CD14-positive monocyte (primary cell): ENCODE measurements around the gene CLSTN3. TPM values are rescaled to one million over a fixed set of nuclear protein-coding genes. Genes with fewer than 3 reads are reported as not detected.
A peak's percentile ranks its signal among the peaks of the same experiment; 100 is the strongest.

Experiments used
- DNase-seq, 3 donors: peaks; one replicate each; pipeline ENCODE4 v3.0.0-alpha.2; 2011 to 2022
- H2AFZ ChIP-seq: 2 replicates; pipeline ENCODE4 v1.6.0; 2012; ENCODE audit warnings: mild to moderate bottlenecking, low read depth, low read length, inconsistent platforms; ENCODE audit not compliant: insufficient read depth, poor library complexity, severe bottlenecking
- H3K27ac ChIP-seq, 2 donors: 1 replicate in 1 of 2; 2 replicates in 1 of 2; pipeline ENCODE4 v1.5.1; 2012 to 2013; ENCODE audit warnings: low read length in 2 of 2, control low read depth in 1 of 2, inconsistent platforms in 1 of 2, low read depth in 1 of 2, mild to moderate bottlenecking in 1 of 2
- H3K27me3 ChIP-seq, 2 donors: one replicate each; pipeline versions ENCODE4 v1.6.0 to v1.6.1; 2011 to 2013; ENCODE audit warnings: low read length in 2 of 2; ENCODE audit not compliant: control insufficient read depth in 2 of 2, insufficient read depth in 2 of 2
- H3K36me3 ChIP-seq, 2 donors: replicated peaks in 1 of 2; 1 replicate in 1 of 2; 2 replicates in 1 of 2; pipeline versions ENCODE4 v1.5.1 to v1.6.1; 2012 to 2013; ENCODE audit warnings: low read length in 2 of 2, control low read depth in 1 of 2, inconsistent platforms in 1 of 2, mild to moderate bottlenecking in 1 of 2; ENCODE audit not compliant: insufficient read depth in 2 of 2, control insufficient read depth in 1 of 2
- H3K4me1 ChIP-seq, 2 donors: 1 replicate in 1 of 2; 2 replicates in 1 of 2; pipeline versions ENCODE4 v1.5.1 to v1.6.1; 2012 to 2013; ENCODE audit warnings: low read length in 2 of 2, control low read depth in 1 of 2, inconsistent platforms in 1 of 2, mild to moderate bottlenecking in 1 of 2, moderate library complexity in 1 of 2; ENCODE audit not compliant: insufficient read depth in 2 of 2, control insufficient read depth in 1 of 2
- H3K4me2 ChIP-seq: replicated peaks from 2 replicates; pipeline ENCODE3; 2012; ENCODE audit warnings: low read length, moderate library complexity, mild to moderate bottlenecking; ENCODE audit not compliant: poor library complexity, severe bottlenecking; ENCODE audit errors: extremely low read depth
- H3K4me3 ChIP-seq, 3 experiments: fragments of 200-600 bp in 1 of 3; sonication (generic) in 1 of 3; replicated peaks in 1 of 3; 1 replicate in 2 of 3; 2 replicates in 1 of 3; pipeline ENCODE4 v1.5.1; 2011 to 2013; ENCODE audit warnings: low read length in 3 of 3, mild to moderate bottlenecking in 3 of 3, control low read depth in 2 of 3, low read depth in 2 of 3, inconsistent platforms in 1 of 3, moderate library complexity in 1 of 3
- H3K79me2 ChIP-seq: 2 replicates; pipeline ENCODE4 v1.6.0; 2012; ENCODE audit warnings: mild to moderate bottlenecking, control low read depth, inconsistent platforms, low read length, moderate library complexity; ENCODE audit not compliant: insufficient read depth
- H3K9ac ChIP-seq: 2 replicates; pipeline ENCODE4 v1.6.0; 2017; ENCODE audit warnings: low read length, mild to moderate bottlenecking; ENCODE audit not compliant: insufficient read depth, poor library complexity, severe bottlenecking
- H3K9me3 ChIP-seq, 2 donors: replicated peaks in 1 of 2; 1 replicate in 1 of 2; 2 replicates in 1 of 2; pipeline versions ENCODE4 v1.5.1 to v1.6.1; 2012 to 2013; ENCODE audit warnings: low read length in 2 of 2, control low read depth in 1 of 2; ENCODE audit not compliant: control insufficient read depth in 1 of 2, insufficient read depth in 1 of 2
- H4K20me1 ChIP-seq: 2 replicates; pipeline ENCODE4 v1.6.0; 2012; ENCODE audit warnings: mild to moderate bottlenecking, low read length, control low read depth, moderate library complexity; ENCODE audit not compliant: insufficient read depth
- H3K27ac Mint-ChIP-seq, 7 donors: one replicate each; pipeline ENCODE4 v1.8.0; 2020; ENCODE audit warnings: mild to moderate bottlenecking in 7 of 7, mixed read lengths in 7 of 7, moderate library complexity in 6 of 7, inconsistent platforms in 2 of 7
- H3K27me3 Mint-ChIP-seq, 3 donors: one replicate each; pipeline ENCODE4 v1.8.0; 2021 to 2022; ENCODE audit warnings: low read depth in 3 of 3, mild to moderate bottlenecking in 3 of 3, mixed read lengths in 3 of 3, moderate library complexity in 3 of 3, inconsistent platforms in 1 of 3
- H3K36me3 Mint-ChIP-seq, 2 donors: one replicate each; pipeline ENCODE4 v1.8.0; 2020; ENCODE audit warnings: mixed read lengths in 2 of 2, inconsistent platforms in 1 of 2, mild to moderate bottlenecking in 1 of 2
- H3K4me1 Mint-ChIP-seq: one replicate; pipeline ENCODE4 v1.8.0; 2020; ENCODE audit warnings: mild to moderate bottlenecking, mixed read lengths
- H3K4me3 Mint-ChIP-seq, 2 donors: one replicate each; pipeline ENCODE4 v1.8.0; 2020; ENCODE audit warnings: mild to moderate bottlenecking in 2 of 2, mixed read lengths in 2 of 2, moderate library complexity in 1 of 2
- H3K9me3 Mint-ChIP-seq, 7 donors: one replicate each; pipeline ENCODE4 v1.8.0; 2020 to 2022; ENCODE audit warnings: mixed read lengths in 7 of 7, mild to moderate bottlenecking in 6 of 7, moderate library complexity in 6 of 7, inconsistent platforms in 2 of 7
- CTCF ChIP-seq: fragments of 200-600 bp; IDR thresholded peaks from one replicate; pipeline ENCODE4 v1.8.0; 2022; ENCODE audit warnings: antibody characterized with exemption, mild to moderate bottlenecking
- WGBS: methylation state at CpG from one replicate; pipeline ENCODE4 v1.1.5; 2013; ENCODE audit warnings: missing lambda C conversion rate; ENCODE audit not compliant: insufficient coverage; 5-methylcytosine and 5-hydroxymethylcytosine counted together
- intact Hi-C, 2 donors: fragments of 100-400 bp; cut with micrococcal nuclease; formaldehyde crosslinking; loops; one replicate each; pipeline versions ENCODE4 v1.15.0 to v1.15.1; 2023
- polyA plus RNA-seq, 3 donors: library from polyadenylated mRNA; depleted of rRNA in 1 of 3; unstranded in 2 of 3; stranded (reverse) in 1 of 3; fragments of 300-500 nt in 2 of 3; fragments of >200 nt in 1 of 3; fragmentation: Illumina TruSeq in 2 of 3; gene quantifications; 1 replicate in 2 of 3; 2 replicates in 1 of 3; pipeline ENCODE4 v1.2.3, GENCODE V29; 2012 to 2021

CLSTN3 gene
- polyA plus RNA-seq, 3 donors = 13.7 TPM; not detected in 2

GRCh38 chr12:7100239-7100638 lies 29.9 kb upstream of the CLSTN3 start:
- no peaks in the 10 kb centered on the region for H3K27me3 ChIP-seq
- H3K27ac Mint-ChIP-seq = no peak overlapping the region
- peaks cover 21% of the 10 kb centered on the region for H4K20me1 ChIP-seq
- intact Hi-C loops = no loop called here
- no peak overlapping the region for H3K4me3 Mint-ChIP-seq
- TF ChIP-seq CTCF = no peak
- H3K4me1 ChIP-seq = peaks cover 9 to 11% of the 10 kb centered on the region in 2 donors
- H3K79me2 ChIP-seq = peaks cover 5% of the 10 kb centered on the region
- H3K9ac ChIP-seq = no peak overlapping the region
- H3K9me3 ChIP-seq = no peaks in the 10 kb centered on the region
- no CpG with 5 or more reads among the region's 4 CpGs for WGBS
- H3K4me3 ChIP-seq = no peak overlapping the region
- peaks cover 2 to 4% (median 3%) of the 10 kb centered on the region in 3 donors for H3K27me3 Mint-ChIP-seq
- H3K9me3 Mint-ChIP-seq = no peaks in the 10 kb centered on the region
- no peak overlapping the region for H3K27ac ChIP-seq
- peaks cover 22 to 64% of the 10 kb centered on the region in 2 donors for H3K36me3 ChIP-seq
- H3K4me2 ChIP-seq = no peak overlapping the region
- DNase-seq = no peak
- peaks cover 16% of the 10 kb centered on the region for H3K4me1 Mint-ChIP-seq
- H3K36me3 Mint-ChIP-seq = peaks cover 54 to 59% of the 10 kb centered on the region in 2 donors
- no peak overlapping the region for H2AFZ ChIP-seq

GRCh38 chr12:7101047-7101693 lies 29.0 kb upstream of the CLSTN3 start:
- H3K36me3 ChIP-seq = peaks cover 22 to 70% of the 10 kb centered on the region in 2 donors
- peaks cover 0 to 1% of the 10 kb centered on the region in 2 donors for H3K9me3 ChIP-seq
- H2AFZ ChIP-seq = no peak overlapping the region
- H3K4me3 Mint-ChIP-seq = no peak overlapping the region
- 100% methylated on average over 4 of the region's 4 CpGs for WGBS
- H3K4me2 ChIP-seq = no peak overlapping the region
- H3K27ac ChIP-seq = no peak overlapping the region
- H3K4me1 ChIP-seq = peaks cover 9 to 11% of the 10 kb centered on the region in 2 donors
- peaks cover 13% of the 10 kb centered on the region for H3K79me2 ChIP-seq
- no peak overlapping the region for H3K4me3 ChIP-seq
- no peak for TF ChIP-seq CTCF
- peaks cover 59 to 67% of the 10 kb centered on the region in 2 donors for H3K36me3 Mint-ChIP-seq
- peaks cover 0 to 4% (median under 1%) of the 10 kb centered on the region in 7 donors for H3K9me3 Mint-ChIP-seq
- no peaks in the 10 kb centered on the region for H3K27me3 ChIP-seq
- peak overlapping the region in 2 of 7 donors; percentile 12 to 63 for H3K27ac Mint-ChIP-seq
- peaks cover 16% of the 10 kb centered on the region for H3K4me1 Mint-ChIP-seq
- peaks cover 0 to 1% (median 0%) of the 10 kb centered on the region in 3 donors for H3K27me3 Mint-ChIP-seq
- no peak overlapping the region for H3K9ac ChIP-seq
- peaks cover 21% of the 10 kb centered on the region for H4K20me1 ChIP-seq
- intact Hi-C loops = no loop called here
- DNase-seq = no peak
